NCI-H187 (cell line): ENCODE data around the gene RAC2.

ENCODE experiments used
- DNase-seq, 2 experiments: peaks; one replicate each; lab custom pipeline; 2025; lab: John Stamatoyannopoulos, UW

RAC2 gene

GRCh38 chr22:37275134-37275533, 31.1 kb upstream of the RAC2 start:
- DNase-seq: no peak

GRCh38 chr22:37274380-37274862, 30.4 kb upstream of the RAC2 start:
- no peak for DNase-seq

GRCh38 chr22:37273846-37274225, 29.8 kb upstream of the RAC2 start:
- no peak for DNase-seq

DNA sequence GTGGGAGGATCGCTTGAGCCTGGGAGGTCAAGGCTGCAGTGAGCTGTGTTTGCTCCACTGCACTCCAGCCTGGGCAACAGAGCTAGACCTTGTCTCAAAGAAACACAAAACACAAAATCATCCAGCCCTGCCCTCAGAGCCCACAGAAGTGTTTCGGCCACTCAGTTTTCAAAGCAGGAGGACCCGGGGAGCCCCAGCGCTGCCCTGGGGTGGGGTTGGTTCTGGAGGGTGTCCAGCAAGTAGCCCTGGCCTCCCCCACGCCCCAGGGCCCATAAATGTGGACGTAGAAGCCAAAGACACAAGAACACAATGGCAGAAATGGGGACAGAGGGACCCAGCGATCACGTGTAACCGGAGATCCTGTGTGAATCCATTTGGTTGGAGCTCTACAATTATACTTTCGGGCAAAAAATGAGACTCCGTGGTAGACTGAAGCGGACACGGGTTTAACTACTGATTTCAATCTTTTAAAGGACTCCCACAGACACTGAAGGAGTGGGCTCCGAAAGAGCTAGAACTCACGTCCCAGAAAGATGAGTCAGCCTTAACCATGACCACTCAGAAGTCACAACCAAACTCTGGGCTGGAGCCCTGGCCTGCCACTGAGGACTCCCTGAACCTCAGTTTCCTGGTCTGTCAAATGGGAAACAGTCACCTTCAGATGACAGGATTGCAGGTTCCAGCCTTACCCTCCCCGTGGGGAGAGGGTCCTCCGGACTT, 29.2 kb upstream of the RAC2 start:
- no peak for DNase-seq

- no peak for DNase-seq
Observed at GRCh38 chr22:37270928-37271650, 27.0 kb upstream of the RAC2 start.

GRCh38 chr22:37269936-37270678, 26.0 kb upstream of the RAC2 start:
- no peak for DNase-seq

GRCh38 chr22:37267661-37268413, 23.8 kb upstream of the RAC2 start:
- no peak for DNase-seq

GRCh38 chr22:37267135-37267587, 23.1 kb upstream of the RAC2 start:
- DNase-seq: no peak

- DNase-seq: no peak
Observed at GRCh38 chr22:37266581-37267134, 22.6 kb upstream of the RAC2 start.

- no peak for DNase-seq
Observed at GRCh38 chr22:37263966-37264887, 20.2 kb upstream of the RAC2 start.

DNA sequence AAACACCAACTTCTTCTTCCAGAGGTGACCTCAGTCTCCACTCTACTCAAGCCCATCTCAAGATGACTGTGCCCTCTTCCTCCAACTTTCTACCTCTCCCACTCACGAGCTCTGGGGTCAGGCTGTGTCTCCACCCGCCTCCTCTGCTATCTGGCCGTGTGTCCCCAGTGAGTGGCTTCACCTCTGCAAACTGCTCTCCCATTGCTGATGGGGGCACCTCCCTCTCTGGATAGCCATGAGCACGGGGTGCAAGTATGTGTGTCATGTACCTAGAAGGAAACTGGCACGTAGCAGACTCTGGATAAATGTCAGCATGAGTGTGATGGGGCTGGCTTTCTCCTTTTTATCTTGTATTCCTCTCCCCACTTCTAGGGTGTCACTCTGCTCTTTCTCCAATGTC, 18.3 kb upstream of the RAC2 start:
- DNase-seq: no peak

DNA sequence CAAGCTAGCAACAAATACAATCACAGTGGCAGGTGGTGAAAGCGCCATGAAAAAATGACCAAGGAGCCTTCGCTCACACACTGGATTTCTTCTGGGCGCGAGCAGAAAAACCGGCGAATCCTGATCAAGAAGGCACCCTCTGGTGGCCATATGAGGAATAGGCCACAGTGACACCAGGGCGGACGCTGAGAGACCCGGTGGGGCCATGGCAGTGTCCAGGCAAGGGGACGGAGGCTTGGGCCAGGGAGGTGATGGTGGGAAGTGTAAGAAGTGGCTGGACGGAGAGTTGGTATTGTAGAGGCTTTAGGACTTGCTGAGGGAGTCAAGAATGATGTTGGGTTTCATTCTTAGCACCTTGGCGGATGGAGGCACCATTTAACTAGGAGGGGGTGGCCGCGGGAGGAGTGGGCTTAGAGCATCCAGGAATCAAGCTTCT, 16.9 kb upstream of the RAC2 start:
- peak in 1 of 2 experiments; percentile 9 for DNase-seq

DNA sequence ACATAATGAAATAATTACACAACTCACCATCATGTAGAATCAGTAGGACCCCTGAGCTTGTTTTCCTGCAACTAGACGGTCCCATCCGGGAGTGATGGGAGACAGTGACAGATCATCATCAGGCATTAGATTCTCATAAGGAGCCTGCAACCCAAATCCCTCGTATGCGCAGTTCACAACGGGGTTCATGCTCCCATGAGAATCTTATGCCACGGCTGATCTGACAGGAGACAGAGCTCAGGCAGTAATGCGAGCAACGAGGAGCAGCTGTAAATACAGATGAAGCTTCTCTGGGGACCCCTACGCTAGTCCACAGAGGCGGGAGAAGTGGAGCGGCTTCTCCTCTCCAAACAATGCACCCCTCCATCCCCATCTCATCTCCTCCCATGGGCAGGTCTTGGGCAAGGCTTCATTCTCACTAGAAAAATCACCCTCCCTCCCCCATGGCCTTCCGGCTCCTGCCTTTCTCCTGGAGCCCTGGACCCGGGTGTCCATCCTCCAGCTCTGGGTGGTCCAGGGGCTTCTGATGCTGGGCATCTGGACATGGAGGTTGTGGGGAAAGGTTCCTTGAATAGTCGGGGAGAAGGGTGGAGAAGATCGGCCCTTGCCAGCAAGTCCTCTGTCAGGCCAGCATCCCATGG, 16.2 kb upstream of the RAC2 start:
- no peak for DNase-seq

DNA sequence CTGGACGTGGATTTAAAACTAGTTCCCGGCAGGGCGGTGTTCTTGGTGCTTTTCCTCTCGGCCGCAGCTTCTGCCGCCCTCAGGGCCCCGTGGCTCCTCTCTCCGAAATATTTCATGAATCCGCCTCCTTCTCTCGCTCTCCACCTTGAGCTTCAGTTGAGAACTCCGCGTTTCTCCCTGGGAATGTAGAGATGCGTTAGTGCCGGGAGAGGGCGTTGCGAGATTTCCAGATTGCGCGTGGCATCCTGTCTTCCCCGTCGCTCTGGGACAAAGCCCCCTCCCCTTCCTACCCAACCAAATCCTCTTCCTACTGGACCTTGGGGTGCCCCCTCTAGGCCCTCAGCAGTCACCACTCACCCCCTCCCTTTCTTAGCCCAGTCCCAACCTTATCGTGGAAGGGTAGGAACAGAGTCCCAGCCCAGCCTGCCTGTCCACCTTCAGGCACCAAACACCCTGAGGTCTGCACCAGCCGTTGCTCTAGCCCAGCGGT, 15.5 kb upstream of the RAC2 start:
- no peak for DNase-seq

DNA sequence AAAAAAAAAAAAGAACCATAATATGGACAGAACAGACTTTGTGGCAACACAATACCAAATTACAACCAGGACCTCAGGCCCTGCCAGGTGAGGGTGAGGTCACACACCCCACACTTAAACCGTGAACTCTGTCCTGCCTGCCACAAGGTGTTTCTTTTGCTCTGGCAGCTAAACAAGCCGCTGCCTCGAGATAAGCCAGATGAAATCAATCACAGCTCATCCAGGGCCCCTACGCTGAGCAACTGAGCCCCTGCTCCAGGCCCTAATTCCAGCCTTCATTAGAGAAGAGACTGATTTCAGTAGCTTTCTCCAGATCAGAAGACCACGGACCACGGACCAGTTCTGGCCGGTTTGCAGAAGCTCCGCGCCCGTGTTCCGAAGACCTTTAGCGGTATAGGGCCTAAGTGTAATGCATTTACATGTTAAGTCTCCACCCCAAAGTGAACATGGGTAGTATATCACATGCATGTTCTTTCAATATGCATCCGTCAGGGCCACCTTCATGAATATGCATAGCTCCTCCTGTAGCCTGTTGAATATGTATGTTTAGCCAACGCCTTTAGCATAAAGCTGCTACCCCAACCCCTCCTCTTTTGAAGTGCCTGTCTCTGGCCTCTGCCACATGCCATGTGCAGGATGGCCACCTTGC, 14.8 kb upstream of the RAC2 start:
- DNase-seq: no peak

- no peak for DNase-seq
Observed at GRCh38 chr22:37258005-37258752, 14.1 kb upstream of the RAC2 start.

GRCh38 chr22:37256075-37256726, 12.1 kb upstream of the RAC2 start:
- DNase-seq: no peak

DNA sequence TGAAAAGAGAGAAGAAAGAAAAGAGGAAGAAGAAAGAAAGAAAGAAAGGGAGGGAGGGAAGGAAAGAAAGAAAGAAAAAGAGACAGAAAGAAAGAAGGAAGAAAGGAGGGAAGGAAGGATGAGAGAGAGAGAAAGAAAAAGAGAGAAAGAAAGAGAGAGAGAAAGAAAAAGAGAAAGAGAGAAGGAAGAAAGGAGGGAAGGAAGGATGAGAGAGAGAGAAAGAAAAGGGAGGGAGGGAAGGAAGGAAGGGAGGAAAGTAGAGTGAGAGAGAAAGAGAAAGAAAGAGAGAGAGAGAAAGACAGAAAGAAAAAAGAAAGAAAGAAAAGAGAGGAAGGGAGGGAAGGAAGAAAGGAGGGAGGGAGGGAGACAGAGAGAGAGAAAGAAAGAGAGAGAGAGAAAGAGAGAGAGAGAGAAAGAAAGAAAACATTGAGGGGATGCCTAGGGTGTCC, 11.5 kb upstream of the RAC2 start:
- DNase-seq: no peak
